ENCODE results near the gene PRKAG3.

Gene PRKAG3

GRCh38 chr2:218839430-218839829 is 7.8 kb upstream of the PRKAG3 start:
- DNase-seq (ENCODE audit: low spot score), result no peak

- DNase-seq (ENCODE audit: low spot score), result no peak
Observed at GRCh38 chr2:218837495-218837894, 5.9 kb upstream of the PRKAG3 start.

GRCh38 chr2:218834685-218835084 is 3.1 kb upstream of the PRKAG3 start:
- no peak for DNase-seq (ENCODE audit: low spot score)

- DNase-seq (ENCODE audit: low spot score), result no peak
Observed at GRCh38 chr2:218833023-218833609, 1.5 kb upstream of the PRKAG3 start.

GRCh38 chr2:218832520-218832919 is 917 bp upstream of the PRKAG3 start:
- DNase-seq (ENCODE audit: low spot score), result no peak

- no peak for DNase-seq (ENCODE audit: low spot score)
Observed at GRCh38 chr2:218832081-218832480, 478 bp upstream of the PRKAG3 start.

GRCh38 chr2:218830526-218831306 is 887 bp downstream of the PRKAG3 start:
- no peak for DNase-seq (ENCODE audit: low spot score)

- DNase-seq (ENCODE audit: low spot score), result no peak
Observed at GRCh38 chr2:218829868-218830451, 1.6 kb downstream of the PRKAG3 start.

GRCh38 chr2:218828477-218828778 is 3.2 kb downstream of the PRKAG3 start:
- DNase-seq (ENCODE audit: low spot score), result no peak

GRCh38 chr2:218827701-218828476 is 3.7 kb downstream of the PRKAG3 start:
- no peak for DNase-seq (ENCODE audit: low spot score)

- DNase-seq (ENCODE audit: low spot score), result no peak
Observed at GRCh38 chr2:218826791-218827190, 4.8 kb downstream of the PRKAG3 start.

- DNase-seq (ENCODE audit: low spot score), result no peak
Observed at GRCh38 chr2:218824004-218824403, 7.6 kb downstream of the PRKAG3 start.

- DNase-seq (ENCODE audit: low spot score), result no peak
Observed at GRCh38 chr2:218823196-218823855, 8.3 kb downstream of the PRKAG3 start.

- DNase-seq (ENCODE audit: low spot score), result no peak
Observed at GRCh38 chr2:218822622-218823021, 9.0 kb downstream of the PRKAG3 start.

GRCh38 chr2:218821605-218822211 is 9.9 kb downstream of the PRKAG3 start:
- no peak for DNase-seq (ENCODE audit: low spot score)

- no peak for DNase-seq (ENCODE audit: low spot score)
Observed at GRCh38 chr2:218820746-218821369, 10.7 kb downstream of the PRKAG3 start.

- DNase-seq (ENCODE audit: low spot score), result no peak
Observed at GRCh38 chr2:218819093-218819492, 12.5 kb downstream of the PRKAG3 start.

GRCh38 chr2:218816561-218817011 is 15.0 kb downstream of the PRKAG3 start:
- no peak for DNase-seq (ENCODE audit: low spot score)

- no peak for DNase-seq (ENCODE audit: low spot score)
Observed at GRCh38 chr2:218815649-218816048, 16.0 kb downstream of the PRKAG3 start.

GRCh38 chr2:218815244-218815637 is 16.4 kb downstream of the PRKAG3 start:
- DNase-seq (ENCODE audit: low spot score), result no peak

GRCh38 chr2:218814540-218815243 is 16.9 kb downstream of the PRKAG3 start:
- DNase-seq (ENCODE audit: low spot score), result no peak

Data from HuH-7 (cell line).